Stimulated activated CD4-positive, alpha-beta T cell treated with anti-CD3 and anti-CD28 coated beads, Interleukin-12 subunit alpha, Interleukin-12 subunit beta, amount 100 ng/mL, for 4 hours (primary cell): ENCODE measurements around the gene FNDC3A.
"Not testable (repeated sequence)": the region's sequence is repeated elsewhere in the genome, so short reads cannot be mapped to it uniquely, and the experiment has no call there.

ENCODE experiments used
- DNase-seq: peaks from one replicate; pipeline ENCODE4 v3.0.0-alpha.2; 2020

The FNDC3A gene

DNA sequence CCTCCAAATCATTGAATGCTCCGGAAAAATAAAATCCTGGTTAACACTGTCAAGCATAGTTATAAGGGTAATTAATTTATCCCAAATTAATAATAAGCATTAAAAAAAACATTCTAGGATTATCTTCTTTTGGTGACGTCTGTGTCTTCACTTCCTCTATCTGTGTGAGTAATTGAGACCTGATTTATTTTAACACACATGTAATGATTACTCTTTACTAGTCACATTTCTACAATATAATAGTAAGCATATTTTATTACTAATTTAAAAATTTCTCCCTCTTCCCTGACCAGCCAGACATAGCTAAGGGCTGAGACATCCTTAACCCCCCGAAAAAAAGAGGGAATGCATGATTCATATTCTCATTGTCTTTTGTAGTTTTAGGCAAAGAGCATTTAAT, 2.3 kb downstream of the FNDC3A start:
- DNase-seq, result no peak

DNA sequence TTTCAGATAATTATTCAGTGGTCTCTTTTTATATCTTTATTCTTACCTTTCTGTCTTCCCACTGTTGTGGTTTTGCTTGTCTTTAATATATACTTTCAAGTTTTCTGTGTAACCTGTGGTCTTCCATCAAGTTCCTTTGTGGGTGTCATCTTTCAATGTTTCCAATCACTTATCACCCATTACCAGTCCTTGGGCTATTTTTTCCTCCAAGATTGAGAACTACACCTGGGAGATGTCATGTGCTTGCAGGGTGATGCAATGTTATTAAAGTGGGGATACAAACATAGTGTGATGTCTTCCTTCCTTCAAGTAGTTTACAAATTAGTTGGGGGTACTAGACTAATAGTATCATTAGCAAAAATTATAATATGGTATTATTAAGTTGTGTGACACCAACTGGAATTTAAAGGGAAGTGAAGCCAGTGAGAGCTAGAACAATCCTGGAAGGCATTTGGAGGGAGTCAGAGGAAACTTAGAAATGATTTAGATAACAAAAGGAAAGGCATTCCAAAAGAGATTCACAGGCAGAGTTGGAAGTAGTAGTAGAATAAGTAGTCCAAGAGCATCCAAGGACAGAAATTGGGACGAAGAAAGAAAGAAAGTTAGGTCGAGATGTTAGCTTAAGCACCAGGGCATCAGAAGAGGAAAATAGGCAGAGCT, 3.4 kb downstream of the FNDC3A start:
- no peak for DNase-seq

DNA sequence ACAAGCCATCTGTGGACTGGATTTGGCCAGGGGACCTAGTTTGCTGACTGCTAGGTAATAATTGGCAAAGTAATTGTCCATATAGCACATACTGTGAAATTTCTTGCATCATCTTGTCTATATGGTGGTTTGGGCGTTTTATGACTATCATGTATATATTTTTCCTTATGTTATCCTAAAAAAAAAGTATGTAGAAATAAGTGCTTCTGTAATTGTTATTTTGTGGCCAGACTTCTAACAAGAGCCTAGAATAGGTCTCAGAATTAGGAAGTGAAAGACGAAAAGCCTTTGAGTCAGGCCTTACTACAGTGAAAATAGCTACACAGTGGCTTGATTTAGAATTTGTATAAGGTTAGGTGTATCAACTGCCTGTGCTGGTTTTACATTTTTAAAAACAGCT, 4.2 kb downstream of the FNDC3A start:
- DNase-seq, result no peak

DNA sequence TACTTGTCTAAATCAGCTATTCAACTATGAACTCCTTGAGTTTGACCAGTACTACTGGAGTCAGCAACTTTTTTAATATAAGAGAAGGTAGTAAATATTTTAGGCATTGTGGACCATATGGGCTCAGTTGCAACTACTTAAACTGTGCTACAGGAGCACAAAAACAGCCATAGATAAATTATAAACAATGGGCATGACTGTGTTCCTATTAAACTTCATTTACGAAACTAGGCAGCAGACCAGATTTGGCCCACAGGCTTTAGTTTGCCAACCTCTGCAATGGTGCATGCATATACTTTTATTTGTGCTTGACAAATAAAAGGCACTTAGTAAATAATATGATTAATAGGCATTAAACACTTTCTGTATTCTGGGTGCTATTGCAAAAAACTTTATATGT, 7.6 kb downstream of the FNDC3A start:
- no peak for DNase-seq

DNA sequence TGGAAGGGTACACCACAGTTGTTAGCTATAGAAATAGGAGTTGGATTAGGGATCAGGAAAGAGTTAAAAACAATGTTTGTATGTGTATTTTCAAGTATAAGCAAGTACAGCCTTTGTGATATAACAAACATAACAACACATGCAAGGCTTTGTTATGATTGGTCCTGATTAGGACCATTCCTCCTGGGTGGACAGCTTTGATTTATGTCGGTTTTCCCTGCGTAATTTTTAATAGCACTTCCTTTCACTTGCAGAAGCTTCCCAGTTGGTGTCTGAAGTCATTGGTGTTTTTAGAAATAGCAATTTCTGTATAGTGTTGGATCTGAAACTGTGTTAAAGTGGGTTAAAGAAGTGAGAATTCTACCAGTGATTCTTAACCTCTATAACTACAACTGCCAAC, 10.0 kb downstream of the FNDC3A start:
- no peak for DNase-seq

DNA sequence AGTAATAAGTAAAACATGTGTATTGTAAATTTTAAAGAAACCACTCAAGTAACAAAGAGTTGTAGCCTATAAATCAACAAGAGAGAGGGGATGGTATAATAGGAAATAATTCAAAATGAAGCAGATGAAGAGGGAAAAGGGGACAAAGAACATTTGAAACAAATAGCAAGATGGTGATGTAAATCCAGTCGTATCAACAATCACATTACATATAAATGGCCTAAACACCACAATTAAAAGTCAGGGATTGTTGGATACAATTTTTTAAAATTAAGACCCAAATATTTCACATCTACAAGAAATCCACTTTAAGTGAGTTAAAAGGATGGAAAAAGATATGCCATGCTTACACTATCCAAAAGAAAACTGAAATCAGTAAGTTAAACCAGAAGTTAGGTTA, 15.2 kb downstream of the FNDC3A start:
- DNase-seq, result no peak

DNA sequence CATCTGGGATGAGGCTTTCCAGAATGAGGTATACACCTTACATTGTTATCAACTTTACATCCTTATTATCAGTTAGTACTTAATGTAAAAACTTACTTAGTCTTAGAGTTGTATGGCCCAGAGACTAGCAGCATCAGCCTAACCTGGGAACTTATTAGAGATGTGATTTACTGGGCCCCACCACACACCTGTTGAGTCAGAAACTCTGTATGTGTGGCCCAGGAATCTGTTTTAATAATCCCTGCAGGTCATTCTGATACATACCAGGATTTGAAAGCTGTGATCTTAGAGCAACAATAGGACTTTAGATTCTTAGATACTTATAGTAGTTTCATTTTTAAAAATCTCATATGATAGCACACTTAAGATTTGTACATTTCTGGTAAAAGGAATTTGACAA, 17.4 kb downstream of the FNDC3A start:
- DNase-seq, result no peak

DNA sequence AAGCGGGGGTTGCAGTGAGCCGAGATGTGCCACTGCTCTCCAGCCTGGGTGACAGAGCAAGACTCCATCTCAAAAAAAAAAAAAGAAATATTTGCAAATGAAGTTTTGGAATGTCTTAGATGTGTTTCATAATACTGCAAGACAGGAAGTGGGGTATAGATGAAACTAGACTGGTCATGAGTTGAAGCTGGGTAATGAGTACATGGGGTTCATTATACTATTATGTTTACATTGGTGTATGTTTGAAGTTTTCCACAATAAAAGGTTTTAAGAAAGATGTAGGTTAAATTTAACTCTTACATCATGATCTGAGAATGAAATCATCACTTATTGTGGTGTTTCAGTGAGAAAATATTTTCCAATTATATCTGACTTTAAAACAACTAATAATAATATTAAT, 19.0 kb downstream of the FNDC3A start:
- no peak for DNase-seq

DNA sequence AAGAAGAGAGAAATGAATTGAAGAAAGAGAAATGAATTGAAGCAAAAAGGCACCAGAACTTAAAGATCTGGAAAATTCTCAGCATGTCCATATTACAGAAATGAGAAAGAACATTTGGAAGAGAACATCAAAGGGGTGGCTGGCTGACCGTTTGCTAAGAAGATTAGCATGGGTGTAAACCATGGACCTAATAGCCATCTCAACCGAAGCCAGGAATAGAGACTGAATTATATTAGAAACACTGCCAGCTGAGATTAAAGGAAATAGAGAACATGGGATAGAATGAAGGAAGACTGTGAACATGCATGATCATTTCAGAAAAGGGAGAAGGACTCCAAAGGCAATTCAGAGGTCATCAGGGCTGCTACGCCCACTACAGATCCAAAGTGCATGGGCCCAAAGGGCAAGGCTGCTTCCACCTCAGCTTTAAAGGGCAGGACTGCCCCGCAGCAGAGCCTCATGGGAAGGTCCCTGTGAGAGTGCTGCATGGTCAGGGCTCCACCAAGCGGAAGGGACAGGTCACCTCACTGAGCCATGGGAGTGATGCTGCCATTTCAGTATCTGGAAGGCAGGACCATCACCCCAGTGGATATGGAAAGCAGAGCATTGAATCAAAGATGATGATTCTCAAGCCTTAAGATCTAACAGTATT, 23.1 kb downstream of the FNDC3A start:
- DNase-seq, result no peak

DNA sequence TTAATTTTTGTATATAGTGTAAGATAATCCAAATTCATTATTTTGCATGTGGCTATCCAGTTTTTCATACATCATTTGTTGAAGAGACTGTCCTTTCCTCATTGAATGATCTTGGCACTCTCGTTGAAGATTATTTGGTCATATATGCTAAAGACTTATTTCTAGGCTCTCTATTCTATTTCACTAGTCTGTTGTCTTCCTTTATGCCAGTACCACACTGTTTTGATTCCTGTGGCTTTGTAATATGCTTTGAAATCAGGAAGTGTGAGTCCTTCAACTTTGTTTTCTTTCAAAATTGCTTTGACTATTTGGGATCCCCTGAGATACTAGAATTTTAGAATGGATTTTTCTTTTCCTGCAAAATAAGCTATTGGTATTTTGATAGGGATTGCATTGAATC, 24.5 kb downstream of the FNDC3A start:
- DNase-seq, result no peak

DNA sequence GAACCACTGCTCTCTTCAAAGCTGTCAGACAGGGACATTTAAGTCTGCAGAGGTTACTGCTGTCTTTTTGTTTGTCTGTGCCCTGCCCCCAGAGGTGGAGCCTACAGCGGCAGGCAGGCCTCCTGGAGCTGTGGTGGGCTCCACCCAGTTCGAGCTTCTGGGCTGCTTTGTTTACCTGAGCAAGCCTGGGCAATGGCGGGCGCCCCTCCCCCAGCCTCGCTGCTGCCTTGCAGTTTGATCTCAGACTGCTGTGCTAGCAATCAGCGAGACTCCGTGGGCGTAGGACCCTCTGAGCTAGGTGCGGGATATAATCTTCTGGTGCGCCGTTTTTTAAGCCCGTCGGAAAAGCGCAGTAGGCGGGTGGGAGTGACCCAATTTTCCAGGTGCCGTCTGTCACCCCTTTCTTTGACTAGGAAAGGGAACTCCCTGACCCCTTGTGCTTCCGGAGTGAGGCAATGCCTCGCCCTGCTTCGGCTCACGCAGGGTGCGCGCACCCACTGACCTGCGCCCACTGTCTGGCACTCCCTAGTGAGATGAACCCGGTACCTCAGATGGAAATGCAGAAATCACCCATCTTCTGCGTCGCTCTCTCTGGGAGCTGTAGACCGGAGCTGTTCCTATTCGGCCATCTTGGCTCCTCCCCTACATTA, 43.4 kb downstream of the FNDC3A start:
- DNase-seq, result not testable (repeated sequence)

DNA sequence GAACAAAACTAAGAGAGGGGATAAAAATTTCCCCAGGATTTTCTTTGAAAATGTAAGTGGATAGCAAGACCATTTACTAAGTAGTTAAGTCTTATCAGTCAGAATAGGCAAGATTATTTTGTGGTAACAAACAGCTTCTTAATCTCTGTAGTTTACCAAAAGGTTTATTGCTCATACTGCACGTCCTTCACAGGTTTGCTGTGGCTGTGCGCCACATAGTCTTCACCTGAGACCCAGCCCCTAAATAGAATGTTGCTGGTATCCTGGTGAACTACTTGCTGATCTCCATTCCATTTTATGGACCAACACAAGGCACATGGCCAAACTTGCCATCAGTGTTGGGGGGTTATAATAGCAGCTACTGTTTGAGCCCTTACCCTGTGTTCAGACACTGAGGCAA, 44.6 kb downstream of the FNDC3A start:
- DNase-seq, result no peak

DNA sequence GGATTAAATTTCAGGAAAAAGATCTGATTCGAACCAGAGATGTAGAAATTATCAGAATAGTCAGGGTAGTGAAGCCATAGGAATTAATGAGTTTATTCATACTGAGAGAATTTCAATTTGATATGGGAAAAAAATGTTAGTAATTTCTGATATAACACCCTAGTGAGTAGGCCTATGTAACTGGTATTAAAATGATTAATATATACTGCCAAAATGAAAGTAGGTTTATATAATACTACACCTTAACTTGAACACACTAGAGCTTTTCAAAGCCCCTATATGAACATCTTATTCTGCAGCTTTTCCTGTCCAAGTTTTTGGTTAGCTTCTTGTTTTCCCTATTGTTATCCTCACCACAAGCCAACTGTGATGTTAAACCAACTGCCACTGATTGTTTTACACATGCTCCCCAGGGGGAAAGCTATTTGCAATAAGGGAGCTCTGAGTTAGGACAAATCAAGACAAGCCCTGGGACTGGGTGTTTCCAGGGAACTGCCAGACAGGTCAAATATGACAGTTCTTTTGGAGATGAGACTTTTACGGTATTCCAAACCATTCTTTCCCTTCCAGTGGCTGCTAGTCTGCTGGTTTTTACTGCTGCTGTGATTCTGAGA, 45.3 kb downstream of the FNDC3A start:
- DNase-seq, result no peak

DNA sequence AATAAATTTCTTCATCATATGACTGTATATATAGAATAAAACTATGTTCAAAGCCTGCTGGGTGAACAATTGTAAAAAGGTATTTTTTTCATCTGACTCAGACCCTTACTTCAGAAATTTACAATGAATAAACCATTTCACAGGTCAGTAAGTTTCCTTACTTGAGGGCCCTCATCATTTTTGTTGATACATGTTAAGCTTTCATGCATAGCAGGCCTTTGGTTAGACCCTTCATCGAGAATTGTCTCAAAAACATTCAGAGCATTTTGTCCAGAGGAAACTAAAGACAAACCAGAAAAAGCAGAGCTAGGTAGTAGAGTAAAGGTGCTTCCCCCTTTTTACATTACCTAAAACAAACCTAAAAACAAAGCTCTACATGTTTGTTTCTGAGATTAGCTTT, 46.2 kb downstream of the FNDC3A start:
- no peak for DNase-seq

DNA sequence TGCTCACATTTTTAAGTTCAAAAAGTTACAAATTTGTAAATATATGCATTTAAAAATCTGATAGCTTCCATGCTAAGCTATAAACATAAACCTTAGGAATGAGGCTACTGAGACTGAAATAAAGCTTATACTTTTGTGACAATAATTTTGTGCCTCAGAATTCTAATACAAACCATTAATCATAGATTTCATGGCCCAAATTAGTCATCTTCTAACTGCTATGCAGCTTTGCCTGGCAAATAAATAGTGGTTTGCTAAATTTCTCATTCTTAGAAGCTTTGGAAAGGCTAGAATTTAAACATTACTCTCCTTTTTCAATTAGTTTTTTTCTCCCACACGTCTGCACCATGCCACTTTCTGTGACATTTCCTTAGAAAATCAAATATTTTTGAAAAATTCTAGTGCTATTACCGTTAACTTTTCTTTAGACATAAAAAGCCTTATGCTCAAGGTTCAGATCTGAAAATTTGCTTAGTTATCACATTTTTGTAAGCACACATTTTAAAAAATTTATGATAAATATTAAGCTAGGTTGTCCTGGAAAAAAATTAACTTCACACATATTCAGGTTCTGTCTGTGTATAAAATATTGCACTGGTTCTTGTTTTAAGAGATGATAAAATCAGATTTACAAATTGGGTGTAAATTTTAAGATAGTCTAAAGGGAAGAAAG, 46.9 kb downstream of the FNDC3A start:
- no peak for DNase-seq

DNA sequence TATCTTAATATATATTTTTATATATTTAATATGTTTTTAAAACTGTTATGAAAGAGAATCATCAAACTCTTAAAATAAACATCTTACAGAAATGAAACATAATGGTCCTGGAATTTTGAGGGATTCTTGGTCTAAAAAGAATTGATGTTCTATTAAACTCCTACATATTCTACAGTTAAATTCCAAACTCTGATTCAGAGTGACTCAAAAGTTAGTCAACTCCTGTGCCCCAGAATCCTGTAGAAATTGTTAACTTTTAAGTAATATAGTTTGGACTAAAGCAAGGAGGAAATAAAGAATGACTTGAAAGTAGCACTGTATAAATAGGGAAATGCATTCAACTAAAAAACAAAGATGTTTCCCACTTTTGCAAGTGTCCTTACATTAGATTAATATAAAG, 47.7 kb downstream of the FNDC3A start:
- DNase-seq, result no peak

DNA sequence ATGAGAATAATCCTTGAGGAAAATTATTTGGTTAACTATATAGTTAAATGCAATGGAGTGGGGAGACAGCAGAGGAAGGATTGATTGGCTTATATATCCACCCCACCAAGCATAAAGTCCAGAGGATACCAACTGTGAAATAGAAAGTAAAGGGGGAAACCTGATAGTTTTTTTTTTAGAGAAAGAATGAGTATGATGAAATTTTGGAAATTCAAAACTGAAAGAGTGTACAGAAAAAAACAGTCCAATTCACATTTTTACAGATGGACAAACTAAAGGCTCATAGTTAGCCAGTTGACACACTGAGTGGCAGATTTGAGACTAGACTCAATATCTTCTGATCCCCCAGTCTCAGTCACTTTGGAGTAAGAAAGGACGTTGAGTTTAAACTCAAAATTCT, 51.1 kb downstream of the FNDC3A start:
- DNase-seq, result no peak

DNA sequence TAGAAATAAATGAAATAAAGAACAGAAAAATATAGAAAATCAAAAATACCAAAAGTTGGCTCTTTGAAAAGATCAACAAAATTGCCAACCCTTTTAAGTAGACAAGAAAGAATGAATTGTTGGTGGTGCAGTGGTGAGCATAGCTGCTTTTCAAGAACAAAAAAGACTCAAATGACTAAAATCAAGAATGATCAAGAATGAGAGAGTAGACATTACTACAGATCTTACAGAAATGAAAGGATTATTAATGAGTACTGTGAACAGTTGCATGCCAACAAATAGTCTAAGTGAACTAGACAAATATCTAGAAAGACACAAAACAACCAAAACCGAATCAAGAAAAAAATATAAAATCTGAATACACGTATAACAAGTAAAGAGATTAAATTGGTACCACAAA, 53.9 kb downstream of the FNDC3A start:
- no peak for DNase-seq

DNA sequence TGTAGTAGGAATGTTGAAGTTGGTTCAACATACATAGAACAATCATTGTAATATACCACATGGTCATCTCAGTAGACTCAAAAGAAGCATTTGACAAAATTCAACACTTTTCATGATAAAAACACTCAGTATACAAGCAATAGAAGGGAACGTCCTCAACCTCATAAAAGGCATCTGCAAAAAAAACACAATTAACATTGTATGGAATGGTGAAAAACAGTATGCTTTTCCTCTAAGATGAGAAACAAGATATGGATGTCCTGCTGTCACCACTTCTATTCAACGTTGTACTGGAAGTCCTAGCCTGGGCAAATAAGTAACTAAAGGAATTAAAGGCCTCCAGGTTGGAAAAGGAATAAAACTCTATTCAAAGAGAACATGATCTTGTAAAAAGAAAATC, 54.5 kb downstream of the FNDC3A start:
- no peak for DNase-seq

DNA sequence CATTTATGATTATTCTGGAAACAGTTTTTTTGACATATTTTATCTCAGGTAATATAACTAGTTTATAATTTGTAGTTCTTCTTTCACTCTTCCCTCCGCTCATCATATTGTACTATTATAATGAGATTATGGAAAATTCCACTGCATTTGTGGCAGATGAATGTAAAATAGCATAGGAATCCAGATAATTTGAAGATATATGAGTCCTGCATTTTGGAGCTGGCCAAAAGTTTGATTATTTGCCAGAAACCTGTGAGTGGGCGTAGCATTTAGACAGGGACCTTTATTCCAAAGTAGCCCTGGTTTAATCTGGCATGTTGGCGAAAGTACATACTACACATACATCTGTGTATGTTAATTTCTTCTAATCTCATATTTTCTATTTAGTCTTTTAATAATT, 65.2 kb downstream of the FNDC3A start:
- DNase-seq, result no peak

DNA sequence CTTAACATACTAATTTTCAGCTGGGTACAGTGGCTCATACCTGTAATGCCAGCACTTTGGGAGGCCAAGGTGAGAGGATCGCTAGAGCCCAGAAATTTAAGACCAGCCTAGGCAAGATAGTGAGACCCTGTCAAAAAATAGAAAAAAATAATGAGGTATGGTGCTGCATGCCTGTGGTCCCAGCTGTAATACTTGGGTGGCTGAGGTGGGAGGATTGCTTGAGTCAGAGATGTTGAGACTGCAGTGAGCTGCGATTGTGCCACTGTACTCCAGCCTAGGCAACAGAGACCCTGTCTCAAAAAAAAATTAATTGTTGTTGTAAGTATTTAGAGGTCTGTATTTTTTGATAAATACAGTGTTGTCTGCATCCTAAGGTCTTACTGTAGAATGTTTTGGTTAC, 66.8 kb downstream of the FNDC3A start:
- no peak for DNase-seq

DNA sequence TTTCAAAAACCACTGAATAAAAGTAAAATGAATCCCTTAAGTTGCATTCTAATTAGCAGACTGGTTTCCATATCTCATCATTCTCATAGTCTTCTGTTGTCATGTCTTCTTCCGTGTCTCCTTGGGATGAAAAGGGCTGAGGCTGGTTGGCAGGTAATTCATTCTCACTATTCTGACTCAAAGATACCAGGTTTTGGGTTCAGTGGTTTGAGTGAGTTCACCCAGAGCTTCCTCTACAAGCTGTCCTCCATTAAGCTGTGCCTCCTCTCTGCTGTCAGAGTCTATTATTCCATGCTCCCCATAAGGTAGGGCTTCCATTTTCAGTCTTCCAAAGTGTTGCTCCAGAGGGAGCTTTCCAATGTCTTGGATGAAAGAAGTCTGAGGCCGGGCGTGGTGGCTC, 68.3 kb downstream of the FNDC3A start:
- no peak for DNase-seq

DNA sequence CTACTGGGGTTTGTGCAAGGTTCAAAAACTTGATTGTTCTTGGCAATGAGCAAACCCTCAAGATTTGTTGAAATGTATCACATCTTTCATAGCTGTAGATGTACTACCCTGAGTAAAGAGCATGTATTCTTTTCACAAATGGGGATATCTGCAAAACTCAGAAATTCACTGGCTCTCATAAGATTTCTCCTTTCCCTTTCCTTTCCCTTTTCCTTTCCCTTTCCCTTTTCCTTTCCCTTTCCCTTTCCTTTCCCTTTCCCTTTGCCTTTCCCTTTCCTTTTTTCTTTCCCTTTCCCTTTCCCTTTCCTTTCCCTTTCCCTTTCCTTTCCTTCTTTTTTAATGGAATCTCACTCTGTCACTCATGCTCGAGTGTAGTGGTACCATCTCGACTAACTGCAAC, 69.1 kb downstream of the FNDC3A start:
- no peak for DNase-seq

DNA sequence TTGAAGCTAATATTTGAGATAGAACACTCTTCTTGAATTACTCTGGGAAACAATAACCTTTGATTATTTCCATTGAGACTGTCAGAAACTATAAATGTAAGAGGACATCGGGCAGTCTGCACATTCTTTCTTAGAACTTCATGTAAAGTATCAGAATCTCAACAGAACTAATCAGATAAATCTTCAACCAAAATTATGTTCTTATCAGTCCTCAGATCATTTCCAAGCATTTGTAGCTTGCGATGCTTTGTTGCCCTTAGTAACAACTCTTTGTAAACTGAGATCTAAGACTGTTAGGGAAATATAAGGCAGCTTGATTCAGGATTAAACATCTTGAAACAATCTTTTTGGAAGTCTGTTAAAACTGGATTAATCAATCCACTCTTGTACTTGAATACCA, 70.3 kb downstream of the FNDC3A start:
- no peak for DNase-seq
